ENCODE measurements around the gene ARPC5. TPM values are rescaled to one million over a fixed set of nuclear protein-coding genes. Genes with fewer than 3 reads are reported as not detected.
A peak's percentile ranks its signal among the peaks of the same experiment; 100 is the strongest.

The ARPC5 gene
- total RNA-seq, 1 donor from 2014 or later, result 68.0 TPM

DNA sequence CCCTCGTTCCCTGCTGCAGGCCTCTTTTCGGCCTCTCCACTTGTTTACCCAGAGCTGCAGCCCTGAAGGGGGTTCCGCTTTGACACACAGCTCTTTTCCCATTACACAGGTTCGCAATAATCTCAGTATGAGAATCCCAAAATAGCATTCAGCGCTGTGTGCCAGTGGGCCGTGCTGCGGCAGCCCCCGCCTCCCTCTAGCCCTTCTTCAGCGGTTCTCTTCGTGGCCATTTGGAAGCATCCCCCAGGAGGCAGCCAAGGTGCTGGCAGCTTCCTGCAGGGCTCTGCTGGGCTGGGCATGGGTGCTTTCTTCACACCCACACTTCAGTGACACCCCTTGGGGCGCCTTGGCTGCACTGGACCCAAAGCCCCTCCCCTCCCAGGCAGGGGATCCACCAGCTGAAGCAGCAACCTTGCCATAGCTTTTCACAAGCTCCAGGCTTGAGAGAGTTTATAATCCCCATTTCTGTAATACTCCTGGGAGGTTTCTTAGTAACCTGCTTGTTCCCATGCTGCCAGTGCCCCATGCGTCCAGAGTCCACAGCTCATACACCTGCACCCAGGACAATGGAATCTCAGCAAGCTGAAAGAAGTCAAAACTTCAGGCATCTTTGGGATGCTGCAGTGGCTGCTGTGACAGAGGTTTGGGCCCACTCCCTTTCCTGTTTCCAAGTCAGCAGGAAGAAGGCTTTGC, 53.4 kb downstream of the ARPC5 start:
- Mint-ChIP-seq H3K27ac (peak overlapping the region; percentile 45), H3K36me3 (ENCODE audit: insufficient read depth) (no peaks in the 10 kb centered on the region), H3K4me3 (ENCODE audit: low read depth) (no peak overlapping the region), H3K4me1 (ENCODE audit: low read depth) (no peaks in the 10 kb centered on the region), H3K9me3 (ENCODE audit: low read depth) (no peaks in the 10 kb centered on the region), H3K27me3 (no peaks in the 10 kb centered on the region)
- DNase-seq (ENCODE audit: low spot score, unreplicated experiment), result no peak
- TF ChIP-seq, protein P1, sequence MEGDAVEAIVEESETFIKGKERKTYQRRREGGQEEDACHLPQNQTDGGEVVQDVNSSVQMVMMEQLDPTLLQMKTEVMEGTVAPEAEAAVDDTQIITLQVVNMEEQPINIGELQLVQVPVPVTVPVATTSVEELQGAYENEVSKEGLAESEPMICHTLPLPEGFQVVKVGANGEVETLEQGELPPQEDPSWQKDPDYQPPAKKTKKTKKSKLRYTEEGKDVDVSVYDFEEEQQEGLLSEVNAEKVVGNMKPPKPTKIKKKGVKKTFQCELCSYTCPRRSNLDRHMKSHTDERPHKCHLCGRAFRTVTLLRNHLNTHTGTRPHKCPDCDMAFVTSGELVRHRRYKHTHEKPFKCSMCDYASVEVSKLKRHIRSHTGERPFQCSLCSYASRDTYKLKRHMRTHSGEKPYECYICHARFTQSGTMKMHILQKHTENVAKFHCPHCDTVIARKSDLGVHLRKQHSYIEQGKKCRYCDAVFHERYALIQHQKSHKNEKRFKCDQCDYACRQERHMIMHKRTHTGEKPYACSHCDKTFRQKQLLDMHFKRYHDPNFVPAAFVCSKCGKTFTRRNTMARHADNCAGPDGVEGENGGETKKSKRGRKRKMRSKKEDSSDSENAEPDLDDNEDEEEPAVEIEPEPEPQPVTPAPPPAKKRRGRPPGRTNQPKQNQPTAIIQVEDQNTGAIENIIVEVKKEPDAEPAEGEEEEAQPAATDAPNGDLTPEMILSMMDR (IDR thresholded peaks at IDR 0.05; ENCODE audit: unreplicated experiment), result no peak

DNA sequence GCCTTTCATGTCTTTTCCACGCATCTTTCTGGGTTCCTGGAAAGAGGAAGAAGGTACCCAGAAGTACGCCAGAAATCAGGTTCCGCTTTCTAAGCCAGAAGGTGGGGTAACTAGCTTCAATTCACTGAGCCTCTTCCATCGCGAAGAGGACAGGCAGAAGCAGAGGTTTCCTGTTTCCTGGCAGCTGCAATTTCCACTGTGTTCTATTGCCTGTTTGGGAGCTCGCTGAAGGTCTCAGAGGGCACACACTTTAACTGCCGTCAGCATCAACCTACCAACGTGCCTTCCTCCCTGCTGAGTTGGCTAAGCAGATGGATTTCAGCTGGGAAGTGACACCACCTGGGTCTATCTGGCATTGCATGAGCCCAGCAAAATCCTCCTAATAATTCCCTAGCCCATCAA, 55.3 kb downstream of the ARPC5 start:
- no peaks in the 10 kb centered on the region for H3K4me1 Mint-ChIP-seq (ENCODE audit: low read depth)
- no peak for DNase-seq (ENCODE audit: low spot score, unreplicated experiment)
- no peaks in the 10 kb centered on the region for H3K27me3 Mint-ChIP-seq
- no peak overlapping the region for H3K27ac Mint-ChIP-seq
- TF ChIP-seq, protein P1 (IDR thresholded peaks at IDR 0.05; ENCODE audit: unreplicated experiment), result peak; percentile 29
- H3K9me3 Mint-ChIP-seq (ENCODE audit: low read depth), result no peaks in the 10 kb centered on the region
- no peaks in the 10 kb centered on the region for H3K36me3 Mint-ChIP-seq (ENCODE audit: insufficient read depth)
- no peak overlapping the region for H3K4me3 Mint-ChIP-seq (ENCODE audit: low read depth)

DNA sequence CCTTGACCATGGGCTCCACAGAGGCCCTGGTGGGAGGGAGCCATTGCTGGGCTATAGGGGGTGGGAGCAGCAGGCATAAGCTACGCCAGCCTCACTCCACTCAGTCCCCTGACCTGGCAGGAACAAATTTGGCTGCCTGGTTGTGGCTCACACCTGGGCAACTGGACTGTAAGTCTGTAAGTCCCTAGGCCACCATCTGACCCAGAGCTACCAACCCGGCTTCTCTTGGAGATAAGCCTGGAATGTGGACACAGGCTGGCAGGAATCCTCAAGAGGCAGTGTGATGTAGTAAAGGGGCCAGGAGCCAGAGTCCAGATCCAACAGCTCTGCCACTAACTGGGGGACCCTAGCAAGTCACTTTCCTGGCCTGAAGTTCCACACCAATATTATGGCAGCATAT, 56.7 kb downstream of the ARPC5 start:
- Mint-ChIP-seq H3K27me3 (no peaks in the 10 kb centered on the region), H3K36me3 (ENCODE audit: insufficient read depth) (no peaks in the 10 kb centered on the region), H3K9me3 (ENCODE audit: low read depth) (no peaks in the 10 kb centered on the region), H3K27ac (no peak overlapping the region), H3K4me3 (ENCODE audit: low read depth) (no peak overlapping the region), H3K4me1 (ENCODE audit: low read depth) (no peaks in the 10 kb centered on the region)
- DNase-seq (ENCODE audit: low spot score, unreplicated experiment), result no peak
- TF ChIP-seq, protein P1 (IDR thresholded peaks at IDR 0.05; ENCODE audit: unreplicated experiment), result no peak

DNA sequence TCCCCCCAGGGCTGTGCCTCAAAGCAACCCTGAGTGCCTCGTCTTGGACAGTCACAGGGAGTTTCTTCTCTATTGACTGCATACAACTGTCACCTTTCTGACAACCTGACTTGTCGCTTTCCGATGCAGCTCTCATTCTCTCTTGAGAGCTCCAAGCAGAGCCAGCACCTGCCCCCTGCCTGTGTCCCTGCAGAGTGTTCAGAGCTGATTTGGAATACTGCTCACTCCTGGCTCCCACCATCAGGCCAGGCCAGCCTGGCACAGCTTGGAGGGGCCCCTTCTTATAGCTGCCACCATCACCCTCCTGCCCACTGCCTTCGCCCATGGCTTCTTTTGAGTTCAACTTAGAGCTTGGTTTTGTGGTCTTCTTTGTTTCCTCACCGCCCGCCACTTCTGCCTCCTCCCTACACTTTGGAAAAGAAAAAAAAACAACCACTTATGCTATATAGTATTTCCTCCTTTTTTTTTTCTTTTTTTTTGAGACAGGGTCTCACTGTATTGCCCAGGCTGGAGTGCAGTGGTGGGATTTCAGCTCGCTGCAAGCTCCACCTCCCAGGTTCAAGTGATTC, 57.6 kb downstream of the ARPC5 start:
- H3K4me3 Mint-ChIP-seq (ENCODE audit: low read depth), result no peak overlapping the region
- no peaks in the 10 kb centered on the region for H3K9me3 Mint-ChIP-seq (ENCODE audit: low read depth)
- no peaks in the 10 kb centered on the region for H3K27me3 Mint-ChIP-seq
- DNase-seq (ENCODE audit: low spot score, unreplicated experiment), result no peak
- H3K36me3 Mint-ChIP-seq (ENCODE audit: insufficient read depth), result no peaks in the 10 kb centered on the region
- H3K4me1 Mint-ChIP-seq (ENCODE audit: low read depth), result no peaks in the 10 kb centered on the region
- TF ChIP-seq, protein P1 (IDR thresholded peaks at IDR 0.05; ENCODE audit: unreplicated experiment), result no peak
- no peak overlapping the region for H3K27ac Mint-ChIP-seq

DNA sequence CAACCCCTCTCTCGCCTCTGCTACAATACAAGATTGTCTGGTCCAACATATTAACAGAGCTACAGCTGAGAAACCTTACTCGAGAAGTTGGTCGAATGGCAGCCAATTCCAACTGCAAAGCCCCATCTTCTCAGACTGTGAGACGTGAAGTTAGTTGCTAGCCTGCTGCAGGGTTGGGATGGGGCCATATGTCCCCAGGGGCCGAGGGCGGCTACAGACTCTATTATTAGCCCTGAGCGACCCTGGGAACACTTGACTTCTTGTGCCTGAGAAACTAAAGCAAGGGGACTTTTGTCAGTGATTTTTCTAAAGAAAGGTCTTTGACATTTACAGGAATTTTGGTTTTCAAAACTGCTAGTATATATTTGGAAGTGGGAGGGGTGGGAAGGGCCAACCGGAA, 59.0 kb downstream of the ARPC5 start:
- no peaks in the 10 kb centered on the region for H3K4me1 Mint-ChIP-seq (ENCODE audit: low read depth)
- H3K4me3 Mint-ChIP-seq (ENCODE audit: low read depth), result no peak overlapping the region
- no peaks in the 10 kb centered on the region for H3K36me3 Mint-ChIP-seq (ENCODE audit: insufficient read depth)
- H3K27ac Mint-ChIP-seq, result no peak overlapping the region
- TF ChIP-seq, protein P1 (IDR thresholded peaks at IDR 0.05; ENCODE audit: unreplicated experiment), result no peak
- DNase-seq (ENCODE audit: low spot score, unreplicated experiment), result no peak
- no peaks in the 10 kb centered on the region for H3K9me3 Mint-ChIP-seq (ENCODE audit: low read depth)
- no peaks in the 10 kb centered on the region for H3K27me3 Mint-ChIP-seq

All from progenitor cell of endocrine pancreas (in vitro differentiated cells).